AG09309 (cell line): ENCODE data around the gene MORN4.
"Not testable (repeated sequence)": the region's sequence is repeated elsewhere in the genome, so short reads cannot be mapped to it uniquely, and the experiment has no call there.

Source experiments
- DNase-seq: peaks from one replicate; pipeline ENCODE4 v3.0.0-alpha.2; 2010; ENCODE audit warnings: low read depth
- H3K4me3 ChIP-seq: 2 replicates; pipeline ENCODE4 v1.5.1; 2011; ENCODE audit warnings: mild to moderate bottlenecking, low read depth, low read length, moderate library complexity; ENCODE audit not compliant: control insufficient read depth
- TF ChIP-seq, protein P1 (sequence below): IDR thresholded peaks from 2 replicates; pipeline ENCODE4 v1.5.1; 2011; ENCODE audit warnings: mild to moderate bottlenecking, low read depth, low read length, inconsistent platforms; ENCODE audit not compliant: insufficient read depth, control insufficient read depth; ENCODE audit errors: missing control alignments

Gene MORN4

DNA sequence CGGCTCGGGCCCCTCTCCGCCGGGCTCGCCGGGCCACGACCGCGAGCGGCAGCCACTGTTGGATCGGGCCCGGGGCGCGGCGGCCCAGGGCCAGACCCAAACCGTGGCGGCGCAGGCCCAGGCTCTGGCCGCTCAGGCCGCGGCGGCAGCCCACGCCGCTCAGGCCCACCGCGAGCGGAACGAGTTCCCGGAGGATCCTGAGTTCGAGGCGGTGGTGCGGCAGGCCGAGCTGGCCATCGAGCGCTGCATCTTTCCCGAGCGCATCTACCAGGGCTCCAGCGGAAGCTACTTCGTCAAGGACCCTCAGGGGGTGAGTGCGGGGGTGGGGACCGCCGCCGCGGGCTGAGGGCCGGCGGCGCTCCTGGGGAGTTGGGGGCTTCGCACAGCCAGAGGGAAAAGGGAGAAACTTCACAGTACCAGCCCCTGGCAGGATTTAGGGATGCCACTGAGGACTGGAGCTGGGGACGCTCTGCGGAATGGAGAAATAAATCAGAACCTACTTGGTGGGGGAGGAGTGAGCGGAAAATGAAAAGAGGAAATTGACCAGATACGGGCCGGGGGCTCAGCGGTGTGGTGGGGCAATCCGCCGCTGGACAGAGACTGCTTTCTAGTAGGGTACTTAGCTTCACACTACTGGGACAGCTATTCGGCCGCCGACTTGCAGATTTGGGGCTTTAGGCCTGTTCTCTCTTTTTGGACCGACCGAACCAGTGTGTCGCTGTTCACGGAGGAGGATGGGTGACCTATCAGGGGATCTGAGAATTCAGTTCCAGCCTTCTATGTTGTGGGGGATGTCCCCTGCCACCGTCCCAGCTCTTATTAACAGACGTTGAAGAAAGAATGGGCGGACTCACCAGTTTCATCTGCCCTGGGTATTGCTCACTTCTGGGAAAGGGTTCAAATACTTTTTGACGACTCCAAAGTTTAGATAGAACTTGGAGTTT is 7.8 kb upstream of the MORN4 start:
- TF ChIP-seq, protein P1, sequence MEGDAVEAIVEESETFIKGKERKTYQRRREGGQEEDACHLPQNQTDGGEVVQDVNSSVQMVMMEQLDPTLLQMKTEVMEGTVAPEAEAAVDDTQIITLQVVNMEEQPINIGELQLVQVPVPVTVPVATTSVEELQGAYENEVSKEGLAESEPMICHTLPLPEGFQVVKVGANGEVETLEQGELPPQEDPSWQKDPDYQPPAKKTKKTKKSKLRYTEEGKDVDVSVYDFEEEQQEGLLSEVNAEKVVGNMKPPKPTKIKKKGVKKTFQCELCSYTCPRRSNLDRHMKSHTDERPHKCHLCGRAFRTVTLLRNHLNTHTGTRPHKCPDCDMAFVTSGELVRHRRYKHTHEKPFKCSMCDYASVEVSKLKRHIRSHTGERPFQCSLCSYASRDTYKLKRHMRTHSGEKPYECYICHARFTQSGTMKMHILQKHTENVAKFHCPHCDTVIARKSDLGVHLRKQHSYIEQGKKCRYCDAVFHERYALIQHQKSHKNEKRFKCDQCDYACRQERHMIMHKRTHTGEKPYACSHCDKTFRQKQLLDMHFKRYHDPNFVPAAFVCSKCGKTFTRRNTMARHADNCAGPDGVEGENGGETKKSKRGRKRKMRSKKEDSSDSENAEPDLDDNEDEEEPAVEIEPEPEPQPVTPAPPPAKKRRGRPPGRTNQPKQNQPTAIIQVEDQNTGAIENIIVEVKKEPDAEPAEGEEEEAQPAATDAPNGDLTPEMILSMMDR: no peak
- H3K4me3 ChIP-seq: peak overlapping the region; percentile 66
- no peak for DNase-seq

DNA sequence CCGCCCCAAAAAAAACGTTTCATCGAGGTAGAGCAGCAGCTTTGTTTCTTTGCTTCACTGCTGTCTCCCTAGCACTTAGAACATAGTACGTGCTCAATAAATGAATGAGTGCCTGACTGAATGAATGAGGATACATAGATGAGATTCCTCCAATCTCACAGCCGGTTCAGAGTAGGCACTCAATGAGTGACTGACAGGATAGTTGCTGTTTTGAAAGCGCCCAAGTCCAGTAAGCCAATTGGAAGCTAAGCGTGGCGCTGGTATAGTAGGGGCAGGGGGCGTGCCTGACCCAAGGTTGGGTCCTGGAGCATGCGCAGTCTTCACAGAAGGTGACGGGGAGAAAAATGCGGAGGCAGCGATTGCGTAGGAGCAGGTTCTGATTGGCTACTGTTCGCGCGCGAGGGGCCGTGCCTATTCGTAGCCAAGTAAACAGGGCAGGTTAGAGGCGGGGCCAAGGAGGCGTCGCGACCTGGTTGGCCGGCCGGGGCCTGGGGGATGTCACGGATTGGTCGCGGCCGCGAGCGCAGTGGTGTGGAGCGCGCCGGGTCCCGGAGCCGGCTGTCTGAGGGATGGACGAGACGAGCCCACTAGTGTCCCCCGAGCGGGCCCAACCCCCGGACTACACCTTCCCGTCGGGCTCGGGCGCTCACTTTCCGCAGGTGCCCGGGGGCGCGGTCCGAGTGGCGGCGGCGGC is 7.0 kb upstream of the MORN4 start, which contains the start of gene PI4K2A:
Gene PI4K2A, plus strand, starts transcription at position 498 of the 694 bp plus-strand sequence. Its CDS starts 72 bp downstream, at position 570.
- peak; percentile 96 for DNase-seq
- peak within 1 kb of the TSS; percentile 66 for H3K4me3 ChIP-seq
- TF ChIP-seq, protein P1: no peak

DNA sequence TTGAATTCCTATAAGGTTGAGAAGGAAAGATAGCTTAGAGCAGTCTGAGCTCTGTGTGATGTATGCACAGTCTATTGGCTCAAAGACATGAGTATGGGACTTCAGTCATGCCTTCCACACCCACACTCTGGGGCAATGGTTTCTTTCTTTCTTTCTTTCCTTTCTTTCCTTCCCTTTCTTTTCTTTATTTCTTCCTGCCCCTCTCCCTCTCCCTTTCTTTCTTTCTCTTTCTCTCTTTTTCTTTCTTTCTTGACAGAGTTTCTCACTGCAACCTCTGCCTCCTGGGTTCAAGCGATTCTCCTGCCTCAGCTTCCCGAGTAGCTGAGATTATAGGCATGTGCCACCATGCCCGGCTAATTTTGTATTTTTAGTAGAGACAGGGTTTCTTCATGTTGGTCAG is 5.8 kb upstream of the MORN4 start:
- H3K4me3 ChIP-seq, DNase-seq: not testable (repeated sequence)

DNA sequence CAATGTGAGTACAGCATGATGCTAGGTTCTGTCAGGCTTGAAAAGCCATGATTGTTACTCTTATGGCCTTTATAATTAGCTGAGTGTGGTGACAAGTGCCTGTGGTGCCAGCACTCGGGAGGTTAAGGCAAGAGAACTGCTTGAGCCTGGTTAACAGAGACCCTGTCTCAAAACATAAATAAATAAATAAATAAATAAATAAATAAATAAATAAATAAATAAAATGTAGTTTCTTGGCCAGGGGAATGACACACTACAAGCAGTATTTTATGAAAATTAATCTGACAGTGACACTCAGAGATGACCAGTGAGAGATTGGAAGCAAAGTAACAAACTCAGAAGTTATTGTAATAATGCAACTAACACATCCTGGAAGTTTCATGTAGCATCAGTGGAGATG is 2.3 kb upstream of the MORN4 start:
- TF ChIP-seq, protein P1: no peak
- no peak overlapping the region for H3K4me3 ChIP-seq
- no peak for DNase-seq

DNA sequence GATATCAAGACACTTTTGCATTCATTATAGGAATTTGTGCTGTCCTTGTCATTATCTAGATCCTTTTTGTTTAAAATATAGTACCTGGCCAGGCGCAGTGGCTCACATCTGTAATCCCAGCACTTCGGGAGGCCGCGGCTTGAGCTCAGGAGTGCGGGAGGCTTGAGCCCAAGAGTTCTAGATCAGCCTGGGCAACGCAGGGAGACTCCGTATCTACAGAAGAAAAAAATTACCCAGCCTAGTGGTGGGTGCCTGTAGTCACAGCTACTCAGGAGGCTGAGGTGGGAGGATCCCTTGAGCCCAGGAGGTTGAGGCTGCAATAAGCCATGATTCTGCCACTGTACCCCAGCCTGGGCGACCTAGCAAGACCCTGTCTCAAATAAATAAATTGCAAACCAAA is 621 bp upstream of the MORN4 start:
- TF ChIP-seq, protein P1: no peak
- no peak for DNase-seq
- peak overlapping the region; percentile 88; the same call in 1 of the 2 replicates for H3K4me3 ChIP-seq

DNA sequence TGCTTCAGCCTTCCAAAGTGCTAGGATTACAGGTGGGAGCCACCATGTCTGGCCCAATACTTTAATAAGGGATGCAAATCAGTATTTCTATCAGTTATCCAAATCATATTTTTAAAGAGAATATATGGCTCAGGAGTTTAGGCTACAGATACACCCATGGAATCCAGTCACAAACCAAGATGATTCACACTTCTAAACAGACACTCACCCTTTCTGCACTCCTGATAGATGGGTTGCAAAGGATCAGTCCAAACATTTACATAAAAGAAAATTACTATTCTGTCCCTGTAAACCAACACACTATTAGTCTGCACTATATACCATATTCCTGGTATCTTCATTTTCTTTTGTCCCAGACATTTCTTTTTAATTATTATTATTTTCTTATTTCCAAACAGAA is 2.2 kb downstream of the MORN4 start:
- H3K4me3 ChIP-seq: no peak overlapping the region
- no peak for DNase-seq
- TF ChIP-seq, protein P1: no peak

DNA sequence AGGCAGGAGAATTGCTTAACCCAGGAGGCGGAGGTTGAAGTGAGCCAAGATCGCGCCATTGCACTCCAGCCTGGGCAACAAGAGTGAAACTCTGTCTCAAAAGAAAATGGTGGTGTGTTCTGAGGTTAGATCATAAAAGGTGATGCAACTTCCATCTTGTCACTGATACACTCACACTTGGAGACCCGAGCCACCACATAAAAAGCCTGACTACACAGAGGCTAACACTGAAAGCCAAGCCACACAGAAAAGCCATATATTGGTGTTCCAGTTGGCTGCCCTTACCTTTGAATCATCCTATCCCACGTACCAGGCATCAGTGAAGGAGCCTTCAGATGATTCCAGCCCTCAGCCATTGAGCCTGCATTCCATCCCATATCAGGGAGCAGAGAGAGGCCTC is 4.0 kb downstream of the MORN4 start:
- TF ChIP-seq, protein P1: no peak
- H3K4me3 ChIP-seq: no peak overlapping the region
- no peak for DNase-seq
